Suppressor macrophage treated with lipopolysaccharide for 1 hour (primary cell): ENCODE data around the gene ADCY2.

Experiments used
- DNase-seq, 3 donors: peaks; one replicate each; pipeline ENCODE4 v3.0.0-alpha.2; 2020 to 2022

Gene ADCY2

GRCh38 chr5:7610531-7611177 is 214.7 kb downstream of the ADCY2 start:
- DNase-seq = no peak

GRCh38 chr5:7611518-7611917 is 215.6 kb downstream of the ADCY2 start:
- no peak for DNase-seq

- no peak for DNase-seq
These were observed 219.7 kb downstream of the ADCY2 start for GRCh38 chr5:7615566-7616061.

DNA sequence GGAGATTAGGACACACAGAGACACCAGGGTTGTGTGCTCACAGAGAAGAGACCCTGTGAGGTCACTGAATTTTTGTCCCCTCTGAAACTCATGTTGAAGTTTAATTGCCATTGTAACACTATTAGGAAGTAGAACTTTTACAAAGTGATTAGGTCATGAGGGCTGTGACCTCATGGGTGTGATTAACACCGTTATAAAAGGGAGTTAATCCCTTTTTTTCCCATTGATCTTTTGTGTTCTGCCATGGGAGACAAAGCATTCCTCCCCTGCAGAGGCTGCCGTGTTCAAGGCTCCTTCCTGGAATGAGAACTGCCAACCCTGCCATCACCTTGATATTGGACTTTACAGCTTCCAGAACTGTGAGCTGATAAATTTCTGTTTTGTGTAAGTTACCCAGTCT is 221.0 kb downstream of the ADCY2 start:
- DNase-seq = no peak

DNA sequence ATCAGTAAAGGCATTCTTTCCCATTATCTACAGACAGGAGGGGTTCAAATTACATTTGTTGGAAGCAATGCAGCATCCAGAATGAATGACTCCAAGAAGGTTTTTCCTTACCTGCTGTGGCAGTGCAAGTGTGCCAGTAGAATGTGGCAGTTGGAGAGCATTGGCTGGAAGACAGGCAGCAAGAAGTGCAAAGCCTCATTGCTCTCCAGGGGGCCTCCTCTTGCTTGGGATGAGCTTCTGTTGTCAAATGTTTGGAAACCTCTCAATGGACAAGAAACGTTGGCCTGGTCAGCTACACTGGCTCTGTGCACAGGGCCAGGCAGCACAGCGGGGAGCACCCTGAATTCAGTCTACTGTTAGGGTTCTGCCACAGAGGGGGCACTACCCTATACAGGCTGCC is 226.6 kb downstream of the ADCY2 start:
- DNase-seq = no peak

DNA sequence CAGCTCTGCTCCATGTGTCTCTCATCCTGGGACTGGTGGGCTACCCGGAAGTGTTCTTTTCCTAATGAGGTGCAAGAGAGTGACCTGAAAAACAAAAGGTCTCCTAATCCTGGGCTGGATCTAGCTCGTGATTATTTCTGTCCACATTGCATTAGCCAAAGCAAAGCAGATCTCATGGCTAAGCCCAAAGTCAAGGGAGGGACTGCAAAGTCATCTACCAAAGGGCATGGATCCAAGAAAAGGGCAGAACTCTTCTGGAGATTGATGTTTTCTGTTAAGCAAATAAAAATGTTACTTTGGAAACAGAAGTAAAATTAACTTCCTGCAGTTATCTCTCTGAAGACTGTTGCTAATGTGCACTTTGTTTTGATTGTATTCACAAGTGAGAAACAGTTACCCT is 229.8 kb downstream of the ADCY2 start:
- no peak for DNase-seq

GRCh38 chr5:7628248-7628647 is 232.3 kb downstream of the ADCY2 start:
- no peak for DNase-seq

- DNase-seq = no peak
These were observed 232.9 kb downstream of the ADCY2 start for GRCh38 chr5:7628820-7629219.

- DNase-seq = no peak
These were observed 233.6 kb downstream of the ADCY2 start for GRCh38 chr5:7629561-7629960.

DNA sequence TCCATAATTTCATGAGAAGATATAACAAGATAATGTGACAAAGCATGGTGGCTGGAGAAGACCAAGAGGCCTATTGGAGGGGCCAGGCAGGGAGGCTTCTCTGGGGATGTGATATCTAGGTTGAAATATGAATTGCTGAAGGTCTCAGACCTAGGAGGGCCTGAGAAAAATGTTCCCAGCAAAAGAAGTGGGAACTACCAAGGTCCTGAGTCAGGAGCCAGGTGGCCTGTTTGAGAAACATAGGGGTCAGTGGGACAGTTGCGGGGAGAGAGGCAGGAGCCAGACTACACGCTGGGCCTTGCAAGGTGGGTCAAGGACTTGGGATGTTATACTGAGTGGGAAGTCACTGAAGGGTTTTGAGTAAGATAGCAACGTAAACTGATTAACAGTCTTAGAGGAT is 238.9 kb downstream of the ADCY2 start:
- no peak for DNase-seq

GRCh38 chr5:7638456-7638855 is 242.5 kb downstream of the ADCY2 start:
- DNase-seq = no peak

DNA sequence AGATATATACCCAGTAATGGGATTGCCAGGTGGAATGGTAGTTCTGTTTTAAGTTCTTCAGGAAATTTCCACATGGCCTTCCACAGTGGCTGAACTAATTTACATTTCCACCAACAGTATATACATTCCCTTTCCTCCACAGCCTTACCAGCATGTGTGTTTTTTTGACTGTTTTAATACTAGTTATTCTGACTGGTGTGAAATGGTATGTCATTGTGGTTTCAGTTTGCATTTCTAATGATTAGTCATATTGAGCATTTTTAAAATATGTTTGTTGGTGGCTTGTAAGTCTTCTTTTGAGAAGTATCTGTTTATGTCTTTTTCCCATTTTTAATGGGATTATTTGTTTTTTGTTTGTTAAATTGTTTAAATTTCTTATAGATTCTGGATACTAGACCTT is 246.1 kb downstream of the ADCY2 start:
- DNase-seq = no peak

GRCh38 chr5:7644723-7645122 is 248.8 kb downstream of the ADCY2 start:
- no peak for DNase-seq

DNA sequence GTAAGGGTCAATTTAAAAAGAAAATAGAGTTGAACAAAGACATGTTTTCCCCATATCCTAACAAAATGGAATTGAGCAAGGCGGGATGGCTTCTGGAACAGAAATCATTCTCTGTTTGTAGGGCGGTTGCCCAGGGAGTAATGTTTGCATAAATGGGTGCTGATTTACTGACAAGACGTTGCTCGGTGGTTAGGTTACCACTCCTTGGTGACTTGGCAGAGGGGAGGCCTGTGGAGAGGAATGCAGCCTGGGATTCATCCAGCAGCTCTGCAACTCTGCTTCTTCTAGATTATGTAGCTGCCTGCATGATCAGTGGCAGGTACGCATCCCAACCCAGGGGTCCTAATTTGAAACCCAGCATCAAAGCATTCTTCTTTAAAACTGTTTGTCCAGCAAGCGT is 254.8 kb downstream of the ADCY2 start:
- no peak for DNase-seq

- no peak for DNase-seq
These were observed 257.1 kb downstream of the ADCY2 start for GRCh38 chr5:7653046-7653445.

DNA sequence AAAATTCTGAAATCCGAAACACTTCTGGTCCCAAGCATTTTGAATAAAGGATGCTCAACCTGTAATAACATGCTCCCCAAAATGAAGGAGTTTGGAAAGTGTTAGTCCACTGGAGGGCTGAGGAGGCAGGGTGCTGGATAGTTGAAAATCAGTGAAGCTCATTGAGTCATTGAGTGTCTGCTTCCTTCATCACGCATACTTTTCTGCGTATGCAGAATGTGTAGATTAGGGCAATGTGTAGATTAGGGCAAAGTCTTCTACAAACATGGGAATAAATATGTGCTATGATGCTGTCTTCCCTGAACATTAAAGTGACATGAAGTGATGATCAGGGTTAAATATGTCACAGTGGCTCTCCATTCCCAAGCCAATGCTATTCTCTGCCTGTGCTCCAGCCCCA is 261.2 kb downstream of the ADCY2 start:
- no peak for DNase-seq

GRCh38 chr5:7659420-7659819 is 263.5 kb downstream of the ADCY2 start:
- DNase-seq = no peak

- DNase-seq = no peak
These were observed 266.4 kb downstream of the ADCY2 start for GRCh38 chr5:7662289-7662688.

DNA sequence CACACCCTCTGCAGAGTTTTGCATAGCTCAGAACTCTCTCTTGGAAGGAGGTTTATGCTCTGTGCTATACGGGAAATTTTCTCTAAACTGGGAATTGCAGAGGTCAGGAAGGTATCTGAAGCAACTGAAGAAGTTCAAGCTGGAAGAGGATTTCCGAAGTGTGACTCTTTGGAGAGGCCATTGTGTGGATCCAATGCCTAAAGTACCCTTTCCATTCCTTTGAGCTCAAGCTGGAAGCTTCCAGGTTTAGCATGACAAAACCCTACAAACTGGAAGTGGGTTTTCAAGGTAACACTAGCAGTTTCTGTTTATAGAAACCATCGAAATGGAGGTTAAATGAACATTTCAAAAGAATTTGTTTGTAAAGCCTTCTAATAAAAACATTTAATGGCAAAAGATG is 267.9 kb downstream of the ADCY2 start:
- no peak for DNase-seq

DNA sequence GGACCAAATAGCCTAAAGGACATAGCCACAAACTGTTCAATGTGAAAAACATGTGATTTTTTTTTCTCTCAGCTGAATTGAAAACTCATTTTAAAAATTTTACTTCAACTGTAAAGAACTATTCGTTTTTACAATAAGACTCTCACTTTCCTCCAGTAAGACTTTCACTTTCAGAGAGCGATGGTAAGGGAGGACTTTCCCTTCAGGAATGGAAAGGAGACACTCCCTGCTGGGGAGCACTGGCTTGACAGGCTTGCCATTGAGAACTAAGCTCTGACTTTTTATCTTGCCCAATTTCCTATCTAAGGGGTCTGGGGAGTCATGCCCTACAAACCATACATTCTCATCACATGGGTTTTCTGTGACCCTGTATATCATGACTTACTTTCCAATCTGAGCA is 268.3 kb downstream of the ADCY2 start:
- DNase-seq = no peak

DNA sequence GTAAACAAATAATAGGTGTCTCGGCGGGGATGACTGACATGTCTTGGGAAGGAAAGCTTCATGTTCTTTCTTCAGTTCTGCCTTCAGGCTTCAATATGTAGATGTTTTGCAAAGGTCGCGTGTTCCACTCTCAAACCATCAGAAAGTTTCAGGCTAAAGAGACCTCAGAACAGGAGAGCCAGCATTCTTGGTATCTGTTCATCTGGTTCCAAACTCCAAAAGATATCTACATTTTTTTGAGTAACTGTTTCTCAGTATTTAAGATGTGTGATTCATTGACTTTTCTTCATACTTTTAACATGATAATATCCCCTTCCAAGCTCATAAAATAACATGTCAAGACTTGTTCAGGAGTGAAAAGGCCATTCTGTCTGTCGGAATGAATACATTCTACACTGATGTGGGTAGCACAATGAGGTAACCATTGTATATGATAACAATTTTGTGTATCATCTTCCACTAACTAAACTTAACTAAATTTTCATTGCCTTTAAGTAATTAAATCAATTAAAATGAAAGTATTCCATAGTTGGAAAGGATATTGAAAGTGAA is 271.4 kb downstream of the ADCY2 start:
- DNase-seq = no peak

GRCh38 chr5:7668161-7668560 is 272.2 kb downstream of the ADCY2 start:
- DNase-seq = no peak

DNA sequence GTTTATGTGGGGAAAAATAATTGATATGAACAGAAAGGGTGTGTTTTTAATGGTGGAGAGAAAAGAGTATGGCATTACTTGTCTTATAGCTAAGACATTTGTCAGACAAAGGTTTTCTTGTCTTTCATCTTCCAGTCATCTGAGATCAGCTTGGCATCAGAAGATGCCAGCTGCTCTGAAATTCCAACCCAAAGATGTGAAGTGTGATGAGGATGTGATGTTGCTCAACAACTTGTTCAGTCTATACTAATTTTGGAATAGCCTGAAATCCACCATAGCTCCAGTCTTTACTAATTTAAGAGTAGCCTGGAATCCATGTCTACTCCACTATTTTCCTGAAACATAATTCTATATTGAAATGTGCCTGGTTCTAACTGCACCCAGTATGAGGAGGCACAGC is 272.7 kb downstream of the ADCY2 start:
- DNase-seq = no peak

DNA sequence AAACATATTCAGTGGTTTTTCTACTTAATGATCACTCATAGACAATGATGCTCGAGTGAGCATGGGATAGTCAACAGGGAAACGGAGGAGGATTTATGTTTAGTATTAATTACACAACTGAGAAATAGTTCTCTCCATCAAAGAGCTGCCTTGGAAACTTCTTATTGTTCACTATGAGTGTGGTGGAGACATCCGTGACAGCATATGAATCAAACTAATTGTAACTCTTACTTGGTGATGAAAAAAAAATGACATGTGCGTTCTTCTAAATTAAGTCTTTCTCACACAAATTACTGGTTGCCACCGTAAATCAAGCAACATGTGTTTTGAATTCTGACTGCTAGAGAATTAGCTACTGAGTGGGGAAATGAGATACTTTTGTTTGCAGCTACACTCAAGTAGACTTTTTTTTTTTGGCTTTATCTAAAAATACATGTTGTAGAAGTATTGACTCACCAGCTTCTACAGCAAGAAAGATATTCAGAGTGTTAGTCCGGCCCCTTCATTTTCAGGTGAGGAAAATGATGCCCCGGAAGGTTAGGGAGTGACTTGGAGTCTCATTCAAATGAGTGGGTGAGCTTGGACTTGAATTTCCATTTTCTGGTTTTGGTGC is 275.5 kb downstream of the ADCY2 start:
- no peak for DNase-seq

GRCh38 chr5:7673658-7674057 is 277.7 kb downstream of the ADCY2 start:
- no peak for DNase-seq
